Activated CD8-positive, alpha-beta T cell treated with anti-CD3 and anti-CD28 coated beads for 36 hours (primary cell): ENCODE data around the gene PPP1R10. TPM values are rescaled to one million over a fixed set of nuclear protein-coding genes. Genes with fewer than 3 reads are reported as not detected.
A peak's percentile ranks its signal among the peaks of the same experiment; 100 is the strongest.

Experiments
- ATAC-seq: fragments of 200-7000 bp; cut with Tn5 transposase; one replicate; pipeline ENCODE4 v1.10.0; 2021; ENCODE audit warnings: mild to moderate bottlenecking, moderate library complexity
- CTCF ChIA-PET: fragments of 350-600 bp; sonication (Branson Sonifier 250); formaldehyde crosslinking; loops from one replicate; lab custom pipeline; 2021; ENCODE audit warnings: antibody characterized with exemption; lab: Charles Lee
- POLR2A ChIA-PET: fragments of 350-600 bp; sonication (Branson Sonifier 250); formaldehyde crosslinking; loops from one replicate; lab custom pipeline; 2021; ENCODE audit warnings: antibody characterized with exemption; lab: Charles Lee
- DNase-seq: peaks from one replicate; pipeline ENCODE4 v3.0.0-alpha.2; 2020
- H3K27ac Mint-ChIP-seq: one replicate; pipeline ENCODE4 v1.8.0; 2021; ENCODE audit warnings: mild to moderate bottlenecking, mixed read lengths
- H3K27me3 Mint-ChIP-seq: one replicate; pipeline ENCODE4 v1.8.0; 2021; ENCODE audit warnings: mixed read lengths
- H3K36me3 Mint-ChIP-seq: one replicate; pipeline ENCODE4 v1.8.0; 2021; ENCODE audit warnings: low read depth, mixed read lengths
- H3K4me1 Mint-ChIP-seq: one replicate; pipeline ENCODE4 v1.8.0; 2021; ENCODE audit warnings: low read depth, mixed read lengths
- H3K4me3 Mint-ChIP-seq: one replicate; pipeline ENCODE4 v1.8.0; 2021; ENCODE audit warnings: mild to moderate bottlenecking, moderate library complexity, mixed read lengths
- H3K9me3 Mint-ChIP-seq: one replicate; pipeline ENCODE4 v1.8.0; 2021; ENCODE audit warnings: mixed read lengths
- CTCF ChIP-seq: fragments of 200-600 bp; IDR thresholded peaks from one replicate; pipeline ENCODE4 v1.8.0; 2022; ENCODE audit warnings: antibody characterized with exemption, mild to moderate bottlenecking
- intact Hi-C: fragments of 100-400 bp; cut with micrococcal nuclease; formaldehyde crosslinking; loops from one replicate; pipeline ENCODE4 v1.10.0; 2022
- total RNA-seq, 2 experiments: library from RNA; stranded (reverse); gene quantifications; one replicate each; pipeline ENCODE4 v1.2.3, GENCODE V29; 2021

The PPP1R10 gene
- total RNA-seq, 2 experiments from 2014 or later, result 59.0 to 59.8 TPM

GRCh38 chr6:30570263-30570662, 46.8 kb downstream of the PPP1R10 start:
- no peak for TF ChIP-seq CTCF
- intact Hi-C loops, result no loop called here
- Mint-ChIP-seq H3K4me3 (peak overlapping the region; percentile 86), H3K27me3 (no peaks in the 10 kb centered on the region), H3K9me3 (no peaks in the 10 kb centered on the region), H3K27ac (peak overlapping the region; percentile 95), H3K4me1 (peaks cover 59% of the 10 kb centered on the region), H3K36me3 (peaks cover 33% of the 10 kb centered on the region)
- ATAC-seq, result no peak
- DNase-seq, result no peak
- CTCF ChIA-PET, result interaction anchor here (0.8 to 3.1 kb wide), 12 partner anchors 11 to 160 kb away, joined by 3 to 17 read pairs (median 5); no protein-coding TSS in a partner anchor
- POLR2A ChIA-PET, result interaction anchor here (0.7 to 2.9 kb wide), 13 partner anchors 8 to 503 kb away, joined by 3 to 34 read pairs (median 4); partner anchors contain the start of genes GNL1, MDC1, PRR3 and VARS2

GRCh38 chr6:30568245-30568644, 48.8 kb downstream of the PPP1R10 start:
- H3K27ac Mint-ChIP-seq, result peak overlapping the region; percentile 47
- CTCF ChIA-PET, result interaction anchor here (7.2 kb wide), 1 partner anchor 25 kb away, joined by 49 read pairs; no protein-coding TSS in a partner anchor
- intact Hi-C loops, result no loop called here

GRCh38 chr6:30565772-30566171, 51.3 kb downstream of the PPP1R10 start:
- ATAC-seq (no peak), DNase-seq (no peak)
- ChIA-PET CTCF (interaction anchor here (1.2 to 7.2 kb wide), 7 partner anchors 17 to 112 kb away, joined by 3 to 49 read pairs (median 5); no protein-coding TSS in a partner anchor), POLR2A (interaction anchor here (0.6 to 3.0 kb wide), 5 partner anchors 9 to 154 kb away, joined by 3 to 18 read pairs (median 3); partner anchors contain the start of genes GNL1, PRR3 and TUBB)
- H3K36me3 Mint-ChIP-seq, result peaks cover 25% of the 10 kb centered on the region
- no peak overlapping the region for H3K27ac Mint-ChIP-seq
- TF ChIP-seq CTCF, result no peak
- no peaks in the 10 kb centered on the region for H3K27me3 Mint-ChIP-seq
- intact Hi-C loops, result no loop called here
- H3K4me1 Mint-ChIP-seq, result peaks cover 38% of the 10 kb centered on the region
- no peak overlapping the region for H3K4me3 Mint-ChIP-seq
- no peaks in the 10 kb centered on the region for H3K9me3 Mint-ChIP-seq

More at GRCh38 chr6:30568245-30568644, 48.8 kb downstream of the PPP1R10 start:
- Mint-ChIP-seq H3K4me1 (peaks cover 51% of the 10 kb centered on the region), H3K9me3 (no peaks in the 10 kb centered on the region), H3K36me3 (peaks cover 28% of the 10 kb centered on the region), H3K27me3 (no peaks in the 10 kb centered on the region), H3K4me3 (peak overlapping the region; percentile 0)
- DNase-seq, result peak; percentile 81
- TF ChIP-seq CTCF, result no peak
- ATAC-seq, result peak; percentile 62
- POLR2A ChIA-PET, result no interaction called here

DNA sequence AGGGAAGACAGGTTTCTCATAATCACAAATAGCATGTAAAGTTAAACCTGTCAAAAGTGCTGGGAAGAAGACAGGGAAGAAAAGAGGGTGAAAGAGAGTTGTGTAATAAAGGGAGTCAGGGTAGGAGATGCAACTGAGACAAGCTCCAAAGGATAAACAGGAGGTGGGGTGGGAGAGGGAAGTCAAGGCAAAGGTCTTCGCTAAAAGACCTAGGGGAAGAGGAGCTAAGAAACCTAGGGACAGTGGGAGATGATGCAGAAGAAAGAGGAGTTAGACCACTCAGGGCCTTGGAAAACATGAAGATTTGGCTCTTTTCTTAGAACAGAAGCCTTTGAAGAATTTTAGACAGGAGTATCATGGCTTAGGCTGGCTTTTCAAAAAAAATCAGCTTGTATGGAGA, 52.9 kb downstream of the PPP1R10 start:
- POLR2A ChIA-PET, result interaction anchor here (1.4 to 1.7 kb wide), 4 partner anchors 34 to 68 kb away, joined by 3 to 6 read pairs (median 4); no protein-coding TSS in a partner anchor
- no peak for DNase-seq
- H3K27me3 Mint-ChIP-seq, result no peaks in the 10 kb centered on the region
- TF ChIP-seq CTCF, result no peak
- peak overlapping the region; percentile 17 for H3K27ac Mint-ChIP-seq
- H3K4me1 Mint-ChIP-seq, result peaks cover 35% of the 10 kb centered on the region
- H3K36me3 Mint-ChIP-seq, result peaks cover 33% of the 10 kb centered on the region
- CTCF ChIA-PET, result interaction anchor here (0.8 to 7.2 kb wide), 5 partner anchors 21 to 80 kb away, joined by 3 to 49 read pairs (median 3); no protein-coding TSS in a partner anchor
- no peaks in the 10 kb centered on the region for H3K9me3 Mint-ChIP-seq
- ATAC-seq, result no peak
- intact Hi-C loops, result no loop called here
- H3K4me3 Mint-ChIP-seq, result no peak overlapping the region
